ENCODE results near the gene JPH3. TPM values are rescaled to one million over a fixed set of nuclear protein-coding genes. Genes with fewer than 3 reads are reported as not detected.

Gene JPH3
- total RNA-seq, 1 donor: not detected

DNA sequence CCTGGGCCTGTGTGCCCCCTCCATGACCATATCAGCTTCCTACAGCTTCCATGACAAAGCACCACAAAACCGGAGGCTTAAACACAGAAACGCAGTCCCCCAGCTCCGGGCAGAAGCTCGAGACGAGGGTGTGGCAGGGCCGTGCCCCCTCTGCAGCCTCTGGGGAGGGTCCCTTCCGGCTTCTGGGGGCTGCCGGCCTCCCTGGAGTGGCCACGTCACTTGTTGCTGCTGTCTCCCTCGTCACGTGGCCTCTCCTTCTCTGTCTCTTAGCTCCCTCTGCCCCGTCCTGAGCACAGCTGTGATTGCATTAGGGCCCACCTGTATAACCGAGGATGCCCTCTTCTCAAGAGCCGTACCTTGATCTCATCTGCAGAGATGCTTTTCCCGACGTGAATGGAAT lies 64.6 kb downstream of the JPH3 start:
- TF ChIP-seq, protein P1, sequence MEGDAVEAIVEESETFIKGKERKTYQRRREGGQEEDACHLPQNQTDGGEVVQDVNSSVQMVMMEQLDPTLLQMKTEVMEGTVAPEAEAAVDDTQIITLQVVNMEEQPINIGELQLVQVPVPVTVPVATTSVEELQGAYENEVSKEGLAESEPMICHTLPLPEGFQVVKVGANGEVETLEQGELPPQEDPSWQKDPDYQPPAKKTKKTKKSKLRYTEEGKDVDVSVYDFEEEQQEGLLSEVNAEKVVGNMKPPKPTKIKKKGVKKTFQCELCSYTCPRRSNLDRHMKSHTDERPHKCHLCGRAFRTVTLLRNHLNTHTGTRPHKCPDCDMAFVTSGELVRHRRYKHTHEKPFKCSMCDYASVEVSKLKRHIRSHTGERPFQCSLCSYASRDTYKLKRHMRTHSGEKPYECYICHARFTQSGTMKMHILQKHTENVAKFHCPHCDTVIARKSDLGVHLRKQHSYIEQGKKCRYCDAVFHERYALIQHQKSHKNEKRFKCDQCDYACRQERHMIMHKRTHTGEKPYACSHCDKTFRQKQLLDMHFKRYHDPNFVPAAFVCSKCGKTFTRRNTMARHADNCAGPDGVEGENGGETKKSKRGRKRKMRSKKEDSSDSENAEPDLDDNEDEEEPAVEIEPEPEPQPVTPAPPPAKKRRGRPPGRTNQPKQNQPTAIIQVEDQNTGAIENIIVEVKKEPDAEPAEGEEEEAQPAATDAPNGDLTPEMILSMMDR (IDR thresholded peaks at IDR 0.05; ENCODE audit: insufficient read depth, low read length): no peak
- H3K4me3 ChIP-seq (ENCODE audit: low read depth, low read length): no peak overlapping the region
- DNase-seq (ENCODE audit: low read depth): no peak

DNA sequence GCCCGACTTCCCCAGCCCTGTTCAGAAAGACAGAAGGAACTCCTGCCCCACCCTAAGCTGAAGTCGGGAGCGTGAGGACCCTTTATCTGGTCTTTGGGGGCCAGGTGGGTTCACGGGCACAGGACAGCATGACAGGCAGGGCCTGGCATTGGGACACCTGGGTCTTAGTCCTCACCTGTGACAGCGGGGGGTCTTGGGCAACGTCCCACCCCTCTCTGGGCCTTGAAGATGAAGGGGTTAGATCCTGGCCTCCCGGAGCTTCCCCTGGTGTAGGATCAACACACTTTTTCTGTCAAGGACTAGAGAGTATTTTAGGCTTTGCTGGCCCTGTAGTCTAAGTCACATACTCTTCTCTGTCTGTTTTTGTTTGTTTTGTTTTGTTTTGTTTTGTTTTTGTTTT lies 65.1 kb downstream of the JPH3 start:
- no peak overlapping the region for H3K4me3 ChIP-seq (ENCODE audit: low read depth, low read length)
- DNase-seq (ENCODE audit: low read depth): no peak
- TF ChIP-seq, protein P1 (IDR thresholded peaks at IDR 0.05; ENCODE audit: insufficient read depth, low read length): no peak

DNA sequence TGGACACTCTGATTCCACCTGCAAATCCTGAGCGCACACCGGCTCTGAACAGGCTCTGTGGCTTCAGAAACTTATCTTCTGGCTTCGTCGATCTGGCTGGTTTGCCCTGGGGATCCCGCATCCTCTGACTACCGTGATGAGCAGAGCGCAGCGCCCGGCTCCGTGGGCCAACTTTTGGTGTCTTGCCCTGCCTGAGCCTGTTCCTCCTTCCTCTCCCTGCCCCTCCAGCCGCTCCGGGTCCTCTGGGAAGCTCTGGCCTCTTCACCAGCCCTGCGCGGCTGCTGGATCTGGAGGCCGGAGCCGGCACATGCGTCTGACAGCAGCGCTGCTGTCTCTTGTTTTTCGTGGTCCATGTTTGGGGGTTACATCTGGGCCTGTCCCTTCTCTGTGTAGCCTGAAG lies 65.6 kb downstream of the JPH3 start:
- TF ChIP-seq, protein P1 (IDR thresholded peaks at IDR 0.05; ENCODE audit: insufficient read depth, low read length): no peak
- DNase-seq (ENCODE audit: low read depth): no peak
- H3K4me3 ChIP-seq (ENCODE audit: low read depth, low read length): no peak overlapping the region

DNA sequence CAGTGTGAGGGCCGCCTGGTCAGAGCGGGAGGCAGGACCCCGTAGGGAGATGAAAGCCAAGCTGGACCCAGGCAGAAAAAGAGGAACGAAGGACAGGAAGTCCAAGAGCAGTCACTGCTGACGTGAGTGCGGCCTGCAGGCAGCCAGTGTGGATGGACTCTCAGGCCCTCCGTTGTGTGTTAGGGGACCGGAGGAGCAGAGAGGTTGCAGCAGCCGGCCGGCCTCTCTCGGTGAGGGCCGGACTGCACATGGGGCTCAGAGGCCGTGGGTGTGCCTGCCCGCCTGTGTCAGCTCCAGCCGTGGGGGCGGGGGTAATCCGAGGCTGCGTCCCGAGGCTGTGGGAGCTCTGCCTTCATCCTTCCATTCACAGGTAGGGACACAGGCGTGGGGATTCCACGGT lies 67.4 kb downstream of the JPH3 start:
- DNase-seq (ENCODE audit: low read depth): no peak
- TF ChIP-seq, protein P1 (IDR thresholded peaks at IDR 0.05; ENCODE audit: insufficient read depth, low read length): no peak
- H3K4me3 ChIP-seq (ENCODE audit: low read depth, low read length): no peak overlapping the region

DNA sequence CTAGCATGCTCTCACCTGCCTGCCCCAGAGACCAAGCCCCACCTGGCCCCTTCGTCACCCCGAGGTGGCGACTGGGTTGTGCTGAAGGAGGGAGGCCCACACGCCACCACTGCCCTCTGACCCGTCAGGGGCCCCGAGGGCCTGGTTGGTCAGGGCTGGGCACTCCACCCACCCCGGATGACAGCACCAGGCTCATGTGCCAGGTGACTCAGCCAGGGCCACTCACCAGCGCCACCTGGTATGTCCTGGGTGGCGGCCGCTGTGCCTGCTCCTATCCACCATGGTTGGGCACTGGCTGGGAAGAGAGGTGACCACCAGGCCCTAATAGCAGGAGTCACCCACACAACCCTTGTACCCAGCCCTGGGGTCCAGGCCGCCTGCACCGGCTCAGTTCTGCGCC lies 68.9 kb downstream of the JPH3 start:
- DNase-seq (ENCODE audit: low read depth): no peak
- no peak overlapping the region for H3K4me3 ChIP-seq (ENCODE audit: low read depth, low read length)
- TF ChIP-seq, protein P1 (IDR thresholded peaks at IDR 0.05; ENCODE audit: insufficient read depth, low read length): no peak

DNA sequence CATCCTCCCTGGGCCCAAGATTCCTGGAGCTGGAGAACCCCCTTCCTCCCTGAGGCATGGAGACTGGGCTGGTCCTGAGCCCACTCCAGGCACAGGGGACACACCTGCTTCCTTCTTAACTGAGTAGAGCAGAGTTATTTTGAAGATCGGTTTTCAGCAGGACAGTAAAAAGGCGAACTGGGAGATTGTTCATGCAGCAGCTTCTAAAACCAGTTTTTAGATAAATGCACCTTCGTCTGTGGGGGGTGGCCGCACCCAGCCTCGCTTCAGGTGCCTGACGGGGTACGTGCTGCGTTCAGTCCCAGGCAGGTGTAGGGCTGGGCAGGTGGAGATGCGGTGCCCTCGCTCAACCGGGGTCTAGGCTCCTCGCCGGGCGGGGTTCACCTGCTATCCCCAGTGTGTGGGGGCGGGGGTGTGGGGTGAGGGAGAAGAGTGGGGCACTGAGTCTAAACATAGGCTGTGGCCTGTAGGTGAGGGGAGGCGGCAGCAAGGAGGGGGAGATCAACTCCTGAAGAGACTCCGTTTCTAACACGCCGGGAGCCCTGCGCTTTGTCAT lies 69.5 kb downstream of the JPH3 start:
- TF ChIP-seq, protein P1 (IDR thresholded peaks at IDR 0.05; ENCODE audit: insufficient read depth, low read length): no peak
- no peak overlapping the region for H3K4me3 ChIP-seq (ENCODE audit: low read depth, low read length)
- no peak for DNase-seq (ENCODE audit: low read depth)

DNA sequence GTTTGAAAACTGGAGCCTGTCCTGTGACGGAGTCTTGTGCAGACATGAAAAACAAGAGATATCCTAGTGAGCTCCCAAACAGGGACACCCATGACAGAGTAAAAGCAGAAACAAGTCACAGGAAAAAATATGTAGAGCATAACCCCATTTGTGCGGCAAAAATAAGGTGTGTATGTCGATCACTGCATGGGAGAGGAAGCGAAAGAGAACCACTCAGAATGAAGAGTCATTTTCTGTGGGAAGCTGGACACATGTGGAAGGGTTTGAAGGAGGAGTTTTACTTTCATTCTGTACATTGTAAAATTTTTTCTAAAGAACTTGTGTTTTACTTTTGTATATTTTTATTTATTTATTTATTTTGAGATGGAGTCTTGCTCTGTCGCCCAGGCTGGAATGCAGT lies 72.1 kb downstream of the JPH3 start:
- H3K4me3 ChIP-seq (ENCODE audit: low read depth, low read length): no peak overlapping the region
- TF ChIP-seq, protein P1 (IDR thresholded peaks at IDR 0.05; ENCODE audit: insufficient read depth, low read length): no peak
- no peak for DNase-seq (ENCODE audit: low read depth)
